HepG2 (cell line): ENCODE results near the gene TFF2. TPM values are rescaled to one million over a fixed set of nuclear protein-coding genes. Genes with fewer than 3 reads are reported as not detected.

Experiments
- ATAC-seq: fragments of 200-7000 bp; cut with Tn5 transposase; 3 replicates; pipeline ENCODE4 v1.9.1; 2020; ENCODE audit warnings: mild to moderate bottlenecking, moderate library complexity
- BruUV-seq: library from RNA; stranded (reverse); fragments of 400-500 nt; replicated peaks from 2 replicates; lab custom pipeline; 2021; lab: Mats Ljungman, UMichigan
- CTCF ChIA-PET: fragments of 300-600 bp; formaldehyde crosslinking; extraction: SDS; loops from one replicate; lab custom pipeline; 2021; ENCODE audit warnings: low total read pairs, inconsistent platforms, low intra/inter-chr PET ratio; lab: Yijun Ruan, JAX
- POLR2A ChIA-PET: fragments of 350-600 bp; sonication (Branson Sonifier 250); formaldehyde crosslinking; loops from one replicate; lab custom pipeline; 2020; ENCODE audit warnings: antibody characterized with exemption, inconsistent platforms; lab: Yijun Ruan, JAX
- DNase-seq: peaks from one replicate; pipeline ENCODE4 v3.0.0-alpha.2; 2015; ENCODE audit warnings: low spot score
- FAIRE-seq: peaks from 3 replicates; lab custom pipeline; 2011; peaks lifted over from hg19 to GRCh38; lab: Jason Lieb, UNC
- H2AFZ ChIP-seq: one replicate; pipeline ENCODE4 v1.6.1; 2011; ENCODE audit warnings: low read length, inconsistent platforms
- H3K27ac ChIP-seq: fragments of 300-600 bp; 3 replicates; pipeline ENCODE4 v1.8.0; 2011; ENCODE audit warnings: mixed run types, mild to moderate bottlenecking, mixed read lengths, low read length, inconsistent platforms; ENCODE audit not compliant: insufficient read depth; ENCODE audit errors: extremely low read length
- H3K27me3 ChIP-seq, 2 experiments: fragments of 200-600 bp in 1 of 2; 2 replicates in 1 of 2; 3 replicates in 1 of 2; pipeline versions ENCODE4 v1.6.0 to v1.8.0; 2011; ENCODE audit warnings: low read length in 2 of 2, mild to moderate bottlenecking in 2 of 2, moderate library complexity in 2 of 2, inconsistent platforms in 1 of 2; ENCODE audit not compliant: insufficient read depth in 2 of 2, control insufficient read depth in 1 of 2
- H3K36me3 ChIP-seq, 2 experiments: fragments of 200-600 bp in 1 of 2; replicated peaks in 1 of 2; 2 replicates in 1 of 2; 3 replicates in 1 of 2; pipeline versions ENCODE4 v1.5.1 to v1.8.0; 2011; ENCODE audit warnings: low read length in 2 of 2, inconsistent platforms in 1 of 2; ENCODE audit not compliant: insufficient read depth in 2 of 2, control insufficient read depth in 1 of 2
- H3K4me1 ChIP-seq: 2 replicates; pipeline ENCODE4 v1.5.1; 2012; ENCODE audit warnings: low read length, inconsistent platforms; ENCODE audit not compliant: insufficient read depth
- H3K4me2 ChIP-seq: 2 replicates; pipeline ENCODE4 v1.6.0; 2011; ENCODE audit warnings: low read depth, low read length, inconsistent platforms
- H3K4me3 ChIP-seq, 3 experiments: fragments of 200-600 bp in 1 of 3; sonication (generic), shearing (Covaris generic) in 1 of 3; replicated peaks in 1 of 3; 2 replicates each; pipeline ENCODE4 v1.5.1; 2011 to 2016; ENCODE audit warnings: low read length in 3 of 3, inconsistent platforms in 2 of 3, low read depth in 2 of 3, mild to moderate bottlenecking in 2 of 3, control low read depth in 1 of 3, mixed read lengths in 1 of 3; ENCODE audit not compliant: insufficient read depth in 1 of 3
- H3K79me2 ChIP-seq: one replicate; pipeline ENCODE4 v1.6.1; 2011; ENCODE audit warnings: low read length, inconsistent platforms; ENCODE audit not compliant: insufficient read depth
- H3K9ac ChIP-seq: 2 replicates; pipeline ENCODE4 v1.6.0; 2011; ENCODE audit warnings: mild to moderate bottlenecking, low read depth, low read length, inconsistent platforms; ENCODE audit not compliant: insufficient read depth
- H3K9me3 ChIP-seq: 2 replicates; pipeline ENCODE4 v1.5.1; 2012; ENCODE audit warnings: mild to moderate bottlenecking, low read length
- H4K20me1 ChIP-seq: 2 replicates; pipeline ENCODE4 v1.6.0; 2011; ENCODE audit warnings: inconsistent platforms, mild to moderate bottlenecking, low read length, moderate library complexity; ENCODE audit not compliant: insufficient read depth
- ARHGAP35 ChIP-seq: sonication (generic); formaldehyde crosslinking; IDR thresholded peaks from 2 replicates; pipeline ENCODE4 v1.9.0; 2022; ENCODE audit warnings: mild to moderate bottlenecking, inconsistent platforms, moderate library complexity, missing genetic modification reagents, borderline replicate concordance
- HNRNPL ChIP-seq: fragments of 200-400 bp; formaldehyde crosslinking; IDR thresholded peaks from 2 replicates; pipeline ENCODE4 v1.6.1; 2017; ENCODE audit warnings: mild to moderate bottlenecking, low read depth, low read length
- KLF11 ChIP-seq: IDR thresholded peaks from 2 replicates; pipeline ENCODE4 v1.6.1; 2016; ENCODE audit warnings: missing compliant biosample characterization
- MAX ChIP-seq: IDR thresholded peaks from 2 replicates; pipeline ENCODE4 v1.6.1; 2012; ENCODE audit warnings: inconsistent platforms
- RORA ChIP-seq: sonication (generic); formaldehyde crosslinking; IDR thresholded peaks from 2 replicates; pipeline ENCODE4 v1.5.0; 2020; ENCODE audit warnings: mild to moderate bottlenecking, missing genetic modification reagents, moderate library complexity
- ZFP91 ChIP-seq: sonication (generic); formaldehyde crosslinking; IDR thresholded peaks from 2 replicates; pipeline ENCODE4 v1.9.0; 2022; ENCODE audit warnings: missing genetic modification reagents, mild to moderate bottlenecking, borderline replicate concordance
- WGBS: methylation state at CpG from one replicate; pipeline ENCODE4 v1.1.6; 2017; ENCODE audit warnings: low lambda C conversion rate; 5-methylcytosine and 5-hydroxymethylcytosine counted together
- in situ Hi-C: cut with HindIII; loops from 2 replicates; pipeline ENCODE4 v1.10.0; 2017; ENCODE audit warnings: low pct_unique_long_range_greater_than_20kb; ENCODE audit not compliant: extremely low pct_ligation_motif_present
- intact Hi-C: fragments of 100-400 bp; cut with micrococcal nuclease; formaldehyde crosslinking; loops from one replicate; pipeline ENCODE4 v1.10.0; 2022; ENCODE audit not compliant: unreplicated experiment
- polyA plus RNA-seq, 8 experiments: library from polyadenylated mRNA; depleted of rRNA in 3 of 8; stranded (reverse) in 7 of 8; unstranded in 1 of 8; fragments of >200 nt; fragmentation: Illumina TruSeq in 4 of 8; extraction: Trizol in 4 of 8; gene quantifications; 2 replicates each; pipeline versions ENCODE4 v1.2.1 to v1.2.3, GENCODE V29; 2011 to 2016; ENCODE audit warnings: low read depth in 4 of 8, missing spikeins in 1 of 8, mixed read lengths in 1 of 8; ENCODE audit not compliant: insufficient read depth in 1 of 8
- total RNA-seq, 5 experiments: library from RNA; depleted of rRNA; stranded (reverse); fragments of >200 nt; fragmentation: Illumina TruSeq; extraction: Trizol; gene quantifications; 2 replicates each; pipeline ENCODE4 v1.2.3, GENCODE V29; 2016; ENCODE audit warnings: low read depth in 1 of 5

The TFF2 gene
- total and polyA plus RNA-seq, 2 of the 13 experiments (the other 11 are each of a cell fraction or from before 2014, with no cell fraction given), result 1.5 TPM; not detected in 1

GRCh38 chr21:42336054-42336453, 14.7 kb downstream of the TFF2 start:
- Histone ChIP-seq H3K4me1 (peaks cover 25% of the 10 kb centered on the region), H2AFZ (no peak overlapping the region)

More at GRCh38 chr21:42336054-42336453, 14.7 kb downstream of the TFF2 start:
- no peaks in the 10 kb centered on the region for H3K36me3 ChIP-seq
- WGBS, result under 1% methylated on average over 8 of the region's 10 CpGs
- peak overlapping the region; percentile 6; the same call in 1 of the 2 replicates for H3K4me2 ChIP-seq
- ChIA-PET CTCF (interaction anchor here (3.6 to 4.1 kb wide), 2 partner anchors 45 to 114 kb away, joined by 27 to 33 read pairs; no protein-coding TSS in a partner anchor), POLR2A (no interaction called here)
- intact Hi-C loops (no loop called here), in situ Hi-C loops (no loop called here)
- no peaks in the 10 kb centered on the region for H3K79me2 ChIP-seq
- no peaks in the 10 kb centered on the region for H3K9me3 ChIP-seq
- no peaks in the 10 kb centered on the region for H4K20me1 ChIP-seq
- BruUV-seq, result no TSS peak
- H3K27ac ChIP-seq, result no peak overlapping the region
- H3K9ac ChIP-seq, result no peak overlapping the region
- ATAC-seq, result no peak
- FAIRE-seq, result no peak
- no peak overlapping the region for H3K4me3 ChIP-seq
- H3K27me3 ChIP-seq, result no peaks in the 10 kb centered on the region; a peak in 2 of 5 replicates
- TF ChIP-seq ZFP91 (CRISPR knock-in tag), result no peak
- TF ChIP-seq MAX, result 0 out of 2 replicates have a peak, but pooled peaks have one; percentile 16
- TF ChIP-seq ARHGAP35 (CRISPR knock-in tag), result no peak
- TF ChIP-seq KLF11 (CRISPR knock-in tag), result no peak
- TF ChIP-seq HNRNPL, result no peak
- no peak for TF ChIP-seq RORA
- DNase-seq, result peak; percentile 7
